Peyer's patch (tissue), 4 donors: ENCODE data around the gene DHRSX. TPM values are rescaled to one million over a fixed set of nuclear protein-coding genes. Genes with fewer than 3 reads are reported as not detected.
"Not testable (repeated sequence)": the region's sequence is repeated elsewhere in the genome, so short reads cannot be mapped to it uniquely, and the experiment has no call there.

Source experiments
- DNase-seq, 3 donors: peaks; one replicate each; pipeline ENCODE4 v3.0.0-alpha.2; 2017 to 2019
- H3K27ac ChIP-seq, 4 donors: fragments of 200-600 bp; sonication (generic); one replicate each; pipeline ENCODE4 v1.5.1; 2016 to 2019
- H3K27me3 ChIP-seq, 2 donors: fragments of 200-600 bp; sonication (generic); one replicate each; pipeline ENCODE4 v1.5.1; 2019
- H3K36me3 ChIP-seq, 3 donors: fragments of 200-600 bp; sonication (generic); one replicate each; pipeline ENCODE4 v1.5.1; 2016 to 2019
- H3K4me1 ChIP-seq, 4 donors: fragments of 200-600 bp; sonication (generic); one replicate each; pipeline ENCODE4 v1.5.1; 2016 to 2019
- H3K4me3 ChIP-seq, 4 donors: fragments of 200-600 bp; sonication (generic); 1 replicate in 3 of 4; 2 replicates in 1 of 4; pipeline ENCODE4 v1.5.1; 2016 to 2019; ENCODE audit warnings: mild to moderate bottlenecking in 1 of 4
- H3K9me3 ChIP-seq, 4 donors: fragments of 200-600 bp; sonication (generic); one replicate each; pipeline ENCODE4 v1.5.1; 2016 to 2019; ENCODE audit warnings: mild to moderate bottlenecking in 1 of 4
- POLR2A ChIP-seq, 2 donors: fragments of 450-650 bp; IDR thresholded peaks; one replicate each; pipeline ENCODE4 v1.5.1; 2017; ENCODE audit warnings: antibody characterized with exemption in 2 of 2, mild to moderate bottlenecking in 2 of 2, moderate library complexity in 2 of 2
- total RNA-seq, 4 donors: library from RNA; depleted of rRNA; stranded (reverse); fragments of >200 nt; gene quantifications; one replicate each; pipeline ENCODE4 v1.1.0, GENCODE V29; 2016
- TF ChIP-seq, protein P1 (sequence below), 6 experiments: fragments of 450-650 bp in 4 of 6; fragments of 200-600 bp in 2 of 6; sonication (generic) in 1 of 6; IDR thresholded peaks; one replicate each; pipeline ENCODE4 v1.5.1; 2017 to 2019; ENCODE audit warnings: antibody characterized with exemption in 6 of 6, mild to moderate bottlenecking in 3 of 6, moderate library complexity in 1 of 6

Gene DHRSX
- total RNA-seq, 4 donors from 2014 or later = 21.5 to 55.4 (median 40.4) TPM

DNA sequence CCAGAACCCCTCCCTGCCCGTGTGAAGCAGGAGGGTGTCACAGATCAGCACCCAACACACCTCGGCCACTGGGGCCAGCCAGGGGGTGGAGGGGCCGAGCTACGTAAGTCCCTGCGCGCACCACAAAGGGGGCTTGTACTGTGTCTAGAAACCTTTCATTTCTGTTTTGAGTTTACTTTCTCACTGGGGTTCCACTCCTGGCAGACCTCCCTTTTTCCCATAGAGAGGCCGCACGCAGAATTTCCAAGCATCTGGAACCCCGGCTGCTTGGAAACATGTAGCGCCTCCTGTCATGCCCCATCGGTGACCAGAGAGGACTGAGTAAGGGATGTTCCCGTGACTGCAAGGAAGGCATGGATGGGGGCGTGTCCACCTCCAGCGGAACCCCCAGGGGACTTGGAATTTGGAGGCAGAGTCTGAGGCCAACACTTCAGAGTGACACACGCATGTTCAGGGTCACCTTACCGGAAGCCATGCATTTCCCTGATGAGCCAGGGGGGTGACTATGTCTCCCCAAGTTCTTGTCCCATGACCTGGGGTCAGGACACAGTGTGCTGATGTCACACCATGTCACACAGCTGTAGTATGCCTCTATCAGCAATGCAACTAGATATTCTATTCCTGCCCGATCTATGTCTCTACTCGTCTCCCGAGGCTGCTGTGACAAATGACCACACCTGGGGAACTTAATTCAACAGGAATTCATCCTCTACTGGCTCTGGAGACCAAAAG lies 105.3 kb downstream of the DHRSX start:
- Histone ChIP-seq H3K4me3 (no peak overlapping the region), H3K4me1 (no peaks in the 10 kb centered on the region), H3K27ac (no peak overlapping the region), H3K36me3 (peaks cover 0 to 16% (median 0%) of the 10 kb centered on the region in 3 donors), H3K9me3 (peaks cover 0 to 4% (median 0%) of the 10 kb centered on the region in 4 donors), H3K27me3 (no peaks in the 10 kb centered on the region)
- no peak for DNase-seq
- no peak for TF ChIP-seq POLR2A (IDR thresholded peaks at IDR 0.05)
- TF ChIP-seq, protein P1, sequence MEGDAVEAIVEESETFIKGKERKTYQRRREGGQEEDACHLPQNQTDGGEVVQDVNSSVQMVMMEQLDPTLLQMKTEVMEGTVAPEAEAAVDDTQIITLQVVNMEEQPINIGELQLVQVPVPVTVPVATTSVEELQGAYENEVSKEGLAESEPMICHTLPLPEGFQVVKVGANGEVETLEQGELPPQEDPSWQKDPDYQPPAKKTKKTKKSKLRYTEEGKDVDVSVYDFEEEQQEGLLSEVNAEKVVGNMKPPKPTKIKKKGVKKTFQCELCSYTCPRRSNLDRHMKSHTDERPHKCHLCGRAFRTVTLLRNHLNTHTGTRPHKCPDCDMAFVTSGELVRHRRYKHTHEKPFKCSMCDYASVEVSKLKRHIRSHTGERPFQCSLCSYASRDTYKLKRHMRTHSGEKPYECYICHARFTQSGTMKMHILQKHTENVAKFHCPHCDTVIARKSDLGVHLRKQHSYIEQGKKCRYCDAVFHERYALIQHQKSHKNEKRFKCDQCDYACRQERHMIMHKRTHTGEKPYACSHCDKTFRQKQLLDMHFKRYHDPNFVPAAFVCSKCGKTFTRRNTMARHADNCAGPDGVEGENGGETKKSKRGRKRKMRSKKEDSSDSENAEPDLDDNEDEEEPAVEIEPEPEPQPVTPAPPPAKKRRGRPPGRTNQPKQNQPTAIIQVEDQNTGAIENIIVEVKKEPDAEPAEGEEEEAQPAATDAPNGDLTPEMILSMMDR (IDR thresholded peaks at IDR 0.05) = no peak

DNA sequence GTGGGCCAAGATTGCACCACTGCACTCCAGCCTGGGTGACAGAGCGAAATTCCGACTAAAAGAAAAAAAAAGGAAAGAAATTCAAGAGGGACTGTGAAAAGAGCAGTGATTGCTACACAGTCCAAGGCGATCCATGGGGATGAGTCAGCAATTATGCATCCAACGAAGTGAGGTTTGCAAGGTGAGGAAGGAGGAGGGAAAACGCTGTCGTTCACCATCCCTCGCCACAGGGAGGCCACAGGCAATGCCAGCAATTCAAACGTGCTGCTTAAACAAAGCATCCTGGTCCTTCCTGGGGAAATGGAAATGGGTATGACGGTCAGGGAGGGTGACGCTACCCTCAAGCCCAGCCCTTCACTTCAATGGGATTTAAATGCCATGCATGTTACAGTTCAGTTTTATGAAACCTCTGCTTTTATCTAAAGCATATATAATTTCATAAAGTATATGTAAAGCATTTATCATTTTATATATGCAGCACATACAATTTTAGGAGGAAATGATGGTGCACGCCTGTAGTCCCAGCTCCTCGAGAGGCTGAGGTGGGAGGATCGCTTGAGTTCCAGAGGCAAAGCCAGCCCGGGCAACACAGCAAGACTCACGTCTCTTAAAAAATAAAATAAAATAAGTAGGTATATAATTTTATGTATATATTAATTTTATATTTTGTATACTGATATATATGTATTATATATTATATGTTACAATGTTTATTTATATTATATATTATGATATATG lies 108.7 kb downstream of the DHRSX start:
- no peaks in the 10 kb centered on the region for H3K4me1 ChIP-seq
- H3K27me3 ChIP-seq = no peaks in the 10 kb centered on the region
- no peak overlapping the region for H3K27ac ChIP-seq
- DNase-seq = no peak
- peaks cover 0 to 16% (median 0%) of the 10 kb centered on the region in 3 donors for H3K36me3 ChIP-seq
- H3K4me3 ChIP-seq = no peak overlapping the region
- no peak for TF ChIP-seq POLR2A (IDR thresholded peaks at IDR 0.05)
- TF ChIP-seq, protein P1 (IDR thresholded peaks at IDR 0.05) = peak in 2 of 6 experiments; percentile 14 to 20
- H3K9me3 ChIP-seq = peaks cover 0 to 4% (median 0%) of the 10 kb centered on the region in 4 donors

DNA sequence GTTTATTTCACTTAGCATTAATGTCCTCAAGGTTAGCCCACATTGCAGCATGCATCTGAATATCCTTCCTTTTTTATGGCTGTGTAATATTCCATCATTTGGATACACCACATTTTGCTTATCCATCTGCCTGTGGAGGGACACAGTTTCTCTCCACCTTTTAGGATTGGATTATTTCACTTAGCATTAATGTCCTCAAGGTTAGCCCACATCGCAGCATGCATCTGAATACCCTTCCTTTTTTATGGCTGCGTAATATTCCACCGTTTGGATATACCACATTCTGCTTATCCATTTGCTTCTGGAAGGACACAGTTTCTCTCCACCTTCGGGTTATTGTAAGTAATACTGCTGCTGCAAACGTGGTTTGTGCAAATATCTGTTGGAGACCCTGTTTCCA lies 110.0 kb downstream of the DHRSX start:
- Histone ChIP-seq H3K4me3 (no peak overlapping the region), H3K4me1 (no peaks in the 10 kb centered on the region)
- DNase-seq = no peak

DNA sequence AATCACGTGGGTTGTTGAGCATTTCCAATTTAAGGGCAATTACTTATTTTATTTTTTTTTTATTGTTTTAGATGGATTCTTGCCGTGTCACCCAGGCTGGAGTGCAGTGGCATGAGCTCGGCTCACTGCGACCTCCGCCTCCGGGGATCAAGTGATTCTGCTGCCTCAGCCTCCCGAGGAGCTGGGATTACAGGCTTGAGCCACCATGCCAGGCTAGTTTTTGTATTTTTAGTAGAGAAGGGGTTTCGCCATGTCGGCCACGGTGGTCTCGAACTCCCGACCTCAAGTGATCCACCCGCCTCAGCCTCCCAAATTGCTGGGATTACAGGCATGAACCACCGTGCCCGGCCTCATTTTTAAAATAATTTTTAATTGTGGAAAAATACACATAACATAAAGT lies 111.0 kb downstream of the DHRSX start:
- not testable (repeated sequence) for H3K9me3 ChIP-seq, H3K4me1 ChIP-seq, H3K27me3 ChIP-seq, H3K27ac ChIP-seq, DNase-seq, H3K4me3 ChIP-seq
- peaks cover 0 to 16% (median 0%) of the 10 kb centered on the region in 3 donors for H3K36me3 ChIP-seq

More for the DNA sequence above, 110.0 kb downstream of the DHRSX start:
- H3K9me3 ChIP-seq = peaks cover 0 to 4% (median 0%) of the 10 kb centered on the region in 4 donors
- no peak for TF ChIP-seq POLR2A (IDR thresholded peaks at IDR 0.05)
- TF ChIP-seq, protein P1 (IDR thresholded peaks at IDR 0.05) = no peak
- no peaks in the 10 kb centered on the region for H3K27me3 ChIP-seq
- H3K27ac ChIP-seq = no peak overlapping the region
- peaks cover 0 to 16% (median 0%) of the 10 kb centered on the region in 3 donors for H3K36me3 ChIP-seq

DNA sequence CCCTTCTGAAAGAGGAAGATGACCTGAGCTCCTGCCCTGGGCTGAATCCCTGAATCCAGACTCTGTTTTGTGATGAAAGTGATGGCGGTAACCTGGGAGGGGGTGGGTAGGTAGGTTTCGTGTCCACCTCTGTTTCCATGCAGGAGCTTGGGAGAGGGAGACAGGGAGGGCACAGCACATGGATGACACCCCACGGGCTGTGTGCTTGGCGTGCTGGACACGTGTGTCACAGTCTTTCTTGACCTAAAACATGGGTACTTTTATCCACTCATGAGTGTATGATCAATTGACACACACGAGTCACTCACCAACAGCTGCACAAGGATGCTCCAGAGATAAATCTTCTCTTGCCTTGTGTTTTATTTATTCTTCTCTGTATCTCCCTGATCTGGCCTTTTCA lies 111.5 kb downstream of the DHRSX start:
- TF ChIP-seq, protein P1 (IDR thresholded peaks at IDR 0.05) = no peak
- TF ChIP-seq POLR2A (IDR thresholded peaks at IDR 0.05) = no peak
- no peaks in the 10 kb centered on the region for H3K27me3 ChIP-seq
- DNase-seq = no peak
- H3K27ac ChIP-seq = no peak overlapping the region
- no peaks in the 10 kb centered on the region for H3K4me1 ChIP-seq
- no peak overlapping the region for H3K4me3 ChIP-seq
- H3K9me3 ChIP-seq = peaks cover 0 to 4% (median 0%) of the 10 kb centered on the region in 4 donors
- H3K36me3 ChIP-seq = peaks cover 0 to 16% (median 0%) of the 10 kb centered on the region in 3 donors

DNA sequence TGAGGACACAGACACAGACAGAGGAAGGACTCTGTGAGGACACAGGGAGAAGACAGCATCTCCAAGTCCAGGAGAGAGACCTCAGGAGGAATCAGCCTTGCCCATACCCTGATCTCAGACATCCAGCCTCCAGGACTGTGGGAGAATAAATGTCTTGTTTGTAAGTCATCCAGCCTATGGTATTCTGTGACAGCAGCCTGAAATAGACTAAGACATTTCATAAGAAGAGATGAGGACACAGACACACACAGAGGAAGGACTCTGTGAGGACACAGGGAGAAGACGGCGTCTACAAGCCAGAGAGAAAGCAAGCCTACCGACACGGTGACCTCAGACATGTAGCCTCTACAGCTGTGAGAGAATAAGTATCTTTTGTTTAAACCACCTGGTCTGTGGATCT lies 112.1 kb downstream of the DHRSX start:
- Histone ChIP-seq H3K4me1 (no peaks in the 10 kb centered on the region), H3K27ac (no peak overlapping the region), H3K4me3 (no peak overlapping the region), H3K9me3 (peaks cover 0 to 4% (median 0%) of the 10 kb centered on the region in 4 donors), H3K36me3 (peaks cover 0 to 16% (median 0%) of the 10 kb centered on the region in 3 donors), H3K27me3 (no peaks in the 10 kb centered on the region)
- TF ChIP-seq, protein P1 (IDR thresholded peaks at IDR 0.05) = no peak
- TF ChIP-seq POLR2A (IDR thresholded peaks at IDR 0.05) = no peak
- DNase-seq = no peak
